Measurements from ENCODE around the gene SLC35F4.

- TF ChIP-seq EZH2 (IDR thresholded peaks at IDR 0.05; ENCODE audit: borderline replicate concordance, control insufficient read depth, low read depth, low read length) (no peak), CBFB (IDR thresholded peaks at IDR 0.05; ENCODE audit: low read depth) (no peak), ATF2 (IDR thresholded peaks at IDR 0.05; ENCODE audit: low read length) (no peak), JUNB (IDR thresholded peaks at IDR 0.05) (no peak), POLR2A (IDR thresholded peaks at IDR 0.05; ENCODE audit: low read depth, low read length) (no peak), TARDBP (IDR thresholded peaks at IDR 0.05; ENCODE audit: borderline replicate concordance) (no peak), CTCF (IDR thresholded peaks at IDR 0.05 in 2 of 3, conservative IDR thresholded peaks at IDR 0.05 in 1 of 3; ENCODE audit: control insufficient read depth in 2 of 3, extremely low read depth in 1 of 3, insufficient read depth in 1 of 3, low read depth in 3 of 3, low read length in 3 of 3) (no peak), RCOR1 (conservative IDR thresholded peaks at IDR 0.05; ENCODE audit: low read depth, low read length) (no peak), CBX5 (IDR thresholded peaks at IDR 0.05; ENCODE audit: low read depth) (no peak), E2F4 (IDR thresholded peaks at IDR 0.05; ENCODE audit: low read depth, low read length) (no peak), SUZ12 (IDR thresholded peaks at IDR 0.05; ENCODE audit: unreplicated experiment) (no peak), BHLHE40 (IDR thresholded peaks at IDR 0.05; ENCODE audit: borderline replicate concordance in 1 of 2, low read depth in 2 of 2, low read length in 1 of 2) (no peak), CHD1 (IDR thresholded peaks at IDR 0.05; ENCODE audit: low read depth, low read length) (no peak), EGR1 (IDR thresholded peaks at IDR 0.05; ENCODE audit: borderline replicate concordance in 1 of 2, low read depth in 2 of 2, low read length in 2 of 2) (no peak)
These were observed 51.2 kb downstream of the SLC35F4 start for GRCh38 chr14:57814726-57815125.
